ENCODE results near the gene FBXO47.
A peak's percentile ranks its signal among the peaks of the same experiment; 100 is the strongest.

Gene FBXO47, protein sequence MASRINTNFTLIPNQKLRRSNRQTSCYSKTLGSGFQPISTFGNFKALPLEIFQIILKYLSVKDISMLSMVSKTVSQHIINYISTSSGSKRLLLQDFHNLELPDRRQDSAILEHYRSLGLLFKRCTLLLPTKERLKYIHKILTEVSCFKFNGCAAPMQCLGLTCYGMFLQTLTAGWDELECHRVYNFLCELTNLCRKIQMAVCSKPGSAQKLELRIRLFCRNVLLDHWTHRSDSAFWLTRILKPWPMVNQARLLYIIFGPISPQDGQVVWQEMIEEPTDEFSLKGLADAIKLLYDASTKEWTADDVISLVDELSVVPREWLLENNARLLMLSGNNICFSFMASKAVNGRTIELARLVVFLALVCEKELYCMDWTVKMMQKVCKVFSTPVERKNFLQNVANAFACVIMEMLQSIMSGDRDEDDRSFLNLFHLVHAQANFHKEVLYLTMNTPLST

DNA sequence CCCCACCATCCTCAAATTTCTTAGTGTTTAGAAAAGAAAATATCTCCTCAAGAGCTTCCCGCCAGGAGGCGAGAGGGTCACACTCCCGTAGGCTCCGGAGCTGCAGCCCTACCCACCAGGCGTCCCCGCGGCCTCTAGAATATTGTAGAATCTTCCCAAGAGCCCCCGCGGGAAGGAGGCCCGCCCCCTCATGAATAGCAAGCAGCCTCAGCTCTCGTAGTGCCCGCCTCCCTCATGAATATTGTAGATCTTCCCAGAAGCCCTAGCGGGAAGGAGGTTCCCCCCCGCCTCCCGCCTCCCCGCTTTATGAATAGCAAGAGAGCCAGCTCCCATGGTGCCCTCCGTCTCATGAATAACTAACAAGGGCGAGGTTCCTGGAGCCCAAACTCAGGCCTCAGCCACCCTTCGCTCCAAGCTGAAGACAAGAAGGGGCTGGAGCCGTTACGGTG is at the start of gene FBXO47:
Gene FBXO47 (minus strand): TSS at position 114 of the 449 bp plus-strand sequence. CDS start 4,378 bp downstream, outside the sequence.
- DNase-seq = peak; percentile 13

DNA sequence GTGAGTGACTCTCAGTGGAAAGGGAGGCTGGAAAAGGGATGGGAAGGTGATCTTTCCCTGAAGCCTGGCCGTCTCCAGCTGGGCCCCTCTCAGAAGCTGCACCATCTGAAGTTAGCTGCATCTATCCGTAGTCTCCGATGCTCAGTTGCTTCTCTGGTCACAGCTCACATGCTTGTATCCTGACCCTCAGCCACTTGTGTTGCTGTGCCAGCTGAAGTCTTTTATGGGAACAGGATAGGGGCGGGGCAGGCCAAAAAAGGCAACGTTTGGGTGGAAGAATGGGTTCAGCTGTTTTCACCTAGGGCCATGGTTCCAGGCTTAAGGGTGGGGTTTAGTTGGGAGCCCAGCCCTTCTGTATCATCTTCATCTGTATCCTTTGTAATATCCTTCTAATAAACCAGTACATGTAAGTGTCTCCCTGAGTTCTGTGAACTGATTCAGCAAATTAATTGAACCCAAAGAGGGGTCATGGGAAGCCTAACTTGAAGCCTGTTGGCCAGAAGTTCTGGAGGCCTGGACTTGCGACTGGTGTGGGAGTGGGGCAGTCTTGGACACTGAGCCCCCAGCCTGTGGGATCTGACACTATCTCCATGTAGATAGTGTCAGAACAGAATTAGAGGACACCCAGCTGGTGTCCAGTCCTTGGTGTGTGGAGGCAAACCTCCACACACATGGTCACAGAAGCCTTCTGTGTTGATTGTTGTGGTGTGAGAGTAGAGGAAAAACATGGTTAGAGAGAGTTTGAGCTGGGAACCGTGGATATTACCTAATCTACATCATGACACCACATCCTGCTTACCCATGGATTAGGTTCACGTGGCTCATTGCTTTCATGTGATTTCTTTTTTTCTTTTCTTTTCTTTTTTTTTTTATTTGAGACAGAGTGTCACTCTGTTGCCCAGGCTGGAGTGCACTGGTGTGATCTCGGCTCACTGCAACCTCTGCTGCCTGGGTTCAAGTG is 49.3 kb upstream of the FBXO47 start:
- no peak for DNase-seq

DNA sequence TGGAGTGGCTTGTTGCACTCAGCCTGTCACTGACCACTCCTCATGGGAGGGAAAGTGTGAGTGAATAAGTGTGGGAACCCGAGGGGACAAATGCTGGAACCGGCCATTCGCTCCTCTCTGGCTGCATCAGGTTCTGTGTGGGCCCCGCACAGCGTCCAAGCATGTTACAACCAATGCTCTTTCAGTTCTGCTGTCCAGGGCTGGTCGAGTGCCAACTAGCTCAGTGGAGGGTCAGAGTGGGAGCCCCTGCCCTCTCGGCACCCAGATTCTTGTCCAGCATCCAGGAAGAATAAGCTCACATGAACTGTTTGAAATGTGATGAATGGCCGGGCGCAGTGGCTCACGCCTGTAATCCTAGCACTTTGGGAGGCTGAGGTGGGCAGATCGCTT is 48.3 kb upstream of the FBXO47 start:
- DNase-seq = no peak

DNA sequence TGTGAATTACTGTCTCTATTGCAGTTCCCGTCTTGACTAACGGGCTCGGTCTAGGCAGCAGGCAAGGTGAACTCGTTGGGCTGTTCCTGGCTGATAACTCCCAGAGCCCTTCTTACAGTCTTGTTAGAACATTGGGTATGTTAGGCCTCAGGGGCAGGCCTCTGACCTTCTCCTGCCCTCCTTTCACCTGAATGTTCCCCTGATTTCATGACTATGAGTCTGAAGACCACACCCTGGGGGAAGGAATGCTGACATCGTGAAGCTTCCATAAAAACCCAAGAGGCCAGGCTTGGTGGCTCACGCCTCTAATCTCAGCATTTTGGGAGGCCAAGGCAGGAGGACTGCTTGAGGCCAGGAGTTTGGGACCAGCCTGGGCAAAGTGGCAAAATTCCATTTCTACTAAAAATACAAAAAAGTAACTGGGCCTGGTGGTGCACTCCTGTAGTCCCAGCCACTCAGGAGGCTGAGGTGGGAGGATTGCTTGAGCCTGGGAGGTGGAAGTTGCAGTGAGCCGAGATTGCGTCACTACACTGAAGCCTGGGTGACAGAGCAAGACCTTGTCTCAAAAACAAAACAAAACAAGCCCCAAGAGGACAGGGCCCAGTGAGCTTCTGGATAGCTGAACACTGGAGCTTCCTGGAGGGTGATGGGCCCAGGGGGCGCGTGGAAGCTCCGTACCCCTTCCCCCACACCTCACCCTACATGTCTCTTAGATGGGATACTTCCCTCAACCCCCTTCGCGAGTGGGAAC is 47.8 kb upstream of the FBXO47 start:
- DNase-seq = no peak

DNA sequence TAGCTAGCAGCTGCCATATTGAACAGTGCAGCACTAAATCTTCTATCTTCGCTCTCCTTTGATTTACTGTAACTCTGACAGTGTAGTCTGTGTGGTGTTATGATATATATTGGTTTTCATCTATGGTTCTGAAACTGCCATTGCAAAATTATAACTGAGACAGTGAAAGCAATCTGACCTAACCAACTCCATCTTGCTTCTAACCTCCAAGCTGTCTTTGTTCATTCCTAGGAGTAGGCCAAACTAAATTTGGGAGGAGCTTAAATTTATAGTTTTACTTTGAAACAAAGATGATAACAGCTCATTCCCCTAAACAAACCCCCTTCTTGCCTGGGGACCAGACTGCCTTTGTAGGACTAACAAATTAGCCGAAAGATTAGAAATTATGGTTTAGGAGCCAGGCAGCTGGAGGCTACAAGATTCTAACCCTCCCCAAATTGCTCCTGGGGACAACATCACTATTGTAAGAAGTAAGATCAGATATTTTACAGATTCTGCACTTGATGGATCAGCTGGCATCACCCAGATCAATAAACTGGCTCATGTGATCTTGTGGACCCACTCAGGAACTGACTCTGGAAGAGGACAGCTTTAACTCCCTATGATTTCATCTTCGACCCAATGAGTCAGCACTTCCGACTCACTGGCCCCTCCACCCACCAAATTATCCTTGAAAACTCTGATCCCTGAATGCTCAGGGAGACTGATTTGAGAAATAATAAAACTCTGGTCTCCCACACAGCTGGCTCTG is 47.0 kb upstream of the FBXO47 start:
- no peak for DNase-seq

DNA sequence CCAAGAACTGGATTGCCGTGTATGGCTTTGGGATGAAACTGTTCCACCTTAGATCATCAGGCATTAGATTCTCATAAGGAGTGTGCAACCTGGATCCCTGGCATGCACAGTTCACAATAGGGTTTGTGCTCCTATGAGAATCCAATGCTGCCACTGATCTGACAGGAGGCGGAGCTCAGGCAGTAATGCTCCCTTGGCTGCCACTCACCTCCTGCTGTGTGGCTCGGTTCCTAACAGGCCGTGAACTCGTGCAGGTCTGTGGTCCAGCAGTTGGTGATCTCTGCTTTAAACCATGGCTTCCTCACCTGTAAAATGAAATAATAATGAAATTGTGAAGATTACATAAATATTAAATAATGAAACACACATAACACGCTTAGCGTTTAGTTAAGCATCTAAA is 45.5 kb upstream of the FBXO47 start:
- no peak for DNase-seq

DNA sequence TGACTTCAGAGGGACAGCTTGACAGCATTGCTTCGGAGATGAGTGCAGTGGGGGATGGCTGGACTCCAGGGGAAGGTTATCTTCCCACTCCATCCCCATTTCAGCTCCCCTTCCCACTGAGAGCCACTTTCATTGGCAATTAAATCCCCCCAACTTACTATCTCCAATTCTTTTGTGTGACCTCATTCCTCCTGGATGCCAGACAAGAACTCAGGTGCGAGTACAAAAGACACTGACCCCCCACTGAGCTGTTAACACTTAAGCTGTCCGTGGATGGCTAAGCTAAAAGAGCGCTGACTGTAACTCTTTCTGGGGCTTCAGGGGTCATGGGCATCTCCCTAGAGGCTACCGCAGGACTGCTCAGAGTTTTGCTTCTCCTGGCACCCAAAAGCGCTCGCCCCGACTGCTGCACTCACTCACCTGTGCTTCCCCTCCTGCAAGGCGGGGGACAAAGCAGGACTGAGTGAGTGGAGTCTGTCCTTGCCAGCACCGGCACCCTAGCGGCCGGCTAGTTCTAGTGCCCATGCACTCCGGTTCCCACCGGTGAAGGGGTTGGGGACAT is 44.8 kb upstream of the FBXO47 start:
- DNase-seq = peak; percentile 13

DNA sequence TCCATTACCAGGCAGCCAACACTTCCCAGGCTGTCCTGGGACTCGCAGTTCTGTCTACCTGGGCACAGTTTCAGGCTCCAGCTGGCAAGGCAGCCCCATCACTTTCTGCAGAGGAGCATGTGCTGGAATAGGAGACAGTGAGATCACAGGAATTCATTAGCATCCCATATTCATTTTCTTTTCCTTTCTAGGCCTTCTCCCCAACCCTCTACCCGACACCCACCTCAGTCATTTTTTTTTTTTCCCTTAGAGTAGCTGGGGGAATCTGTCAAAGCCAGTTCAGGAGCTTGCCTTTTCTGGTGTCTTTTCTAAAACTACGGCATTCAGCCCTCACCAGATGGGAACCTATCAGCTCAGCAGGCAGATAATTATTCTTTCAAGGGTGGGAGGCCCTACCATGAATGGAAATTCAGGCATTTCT is 42.4 kb upstream of the FBXO47 start:
- DNase-seq = no peak

DNA sequence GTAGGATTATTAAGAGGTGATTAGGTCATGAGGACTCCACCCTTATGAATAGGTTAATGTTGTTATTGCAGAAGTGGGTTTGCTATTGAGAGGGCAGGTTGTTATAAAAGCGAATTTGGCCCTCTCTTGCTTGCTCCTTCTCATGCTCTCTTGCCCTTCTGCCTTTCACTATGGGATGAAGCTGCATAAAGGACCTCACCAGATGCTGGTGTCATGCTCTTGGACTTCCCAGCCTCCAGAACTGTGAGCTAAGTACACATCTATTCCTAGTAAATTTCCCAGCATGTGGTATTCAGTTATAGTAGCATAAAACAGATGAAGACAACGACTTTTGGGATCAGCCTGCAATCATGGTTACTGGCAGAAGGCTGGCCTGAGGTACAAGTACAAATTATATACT is 41.4 kb upstream of the FBXO47 start:
- no peak for DNase-seq

DNA sequence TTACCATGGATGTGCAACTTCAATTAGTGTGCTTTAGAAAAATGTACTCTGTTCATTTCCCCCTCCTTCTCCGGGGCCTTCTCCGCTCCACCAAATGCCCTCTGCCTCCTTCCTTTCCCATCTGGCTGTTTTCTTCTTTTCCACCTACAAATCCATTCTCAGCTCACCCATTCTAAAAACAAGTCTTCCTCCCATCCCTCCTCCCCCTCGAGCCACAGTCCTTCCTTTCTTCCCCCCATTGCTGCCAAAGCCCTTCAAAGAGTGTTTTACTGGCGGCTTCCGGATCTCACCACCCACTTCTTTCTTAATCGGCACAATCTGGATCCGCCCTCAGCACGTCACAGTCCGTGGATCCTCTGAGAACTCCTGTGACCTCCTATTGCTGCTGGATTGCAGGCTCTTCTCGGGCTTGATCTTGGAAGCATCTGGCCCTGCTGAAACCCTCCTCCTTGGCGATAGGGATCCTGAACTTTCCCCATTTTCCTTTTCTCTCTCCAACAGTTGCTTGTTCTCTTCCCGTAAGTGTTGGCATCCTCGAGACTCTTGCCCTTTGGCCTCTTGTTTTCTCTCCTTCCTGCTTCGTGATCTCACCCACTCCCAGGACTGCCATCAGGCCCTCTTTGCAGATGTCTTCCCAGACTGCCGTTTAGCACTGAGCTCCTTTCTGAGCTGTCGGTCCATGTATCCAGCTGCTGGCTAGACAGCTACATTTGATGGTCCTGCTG is 36.0 kb upstream of the FBXO47 start:
- peak; percentile 39 for DNase-seq

DNA sequence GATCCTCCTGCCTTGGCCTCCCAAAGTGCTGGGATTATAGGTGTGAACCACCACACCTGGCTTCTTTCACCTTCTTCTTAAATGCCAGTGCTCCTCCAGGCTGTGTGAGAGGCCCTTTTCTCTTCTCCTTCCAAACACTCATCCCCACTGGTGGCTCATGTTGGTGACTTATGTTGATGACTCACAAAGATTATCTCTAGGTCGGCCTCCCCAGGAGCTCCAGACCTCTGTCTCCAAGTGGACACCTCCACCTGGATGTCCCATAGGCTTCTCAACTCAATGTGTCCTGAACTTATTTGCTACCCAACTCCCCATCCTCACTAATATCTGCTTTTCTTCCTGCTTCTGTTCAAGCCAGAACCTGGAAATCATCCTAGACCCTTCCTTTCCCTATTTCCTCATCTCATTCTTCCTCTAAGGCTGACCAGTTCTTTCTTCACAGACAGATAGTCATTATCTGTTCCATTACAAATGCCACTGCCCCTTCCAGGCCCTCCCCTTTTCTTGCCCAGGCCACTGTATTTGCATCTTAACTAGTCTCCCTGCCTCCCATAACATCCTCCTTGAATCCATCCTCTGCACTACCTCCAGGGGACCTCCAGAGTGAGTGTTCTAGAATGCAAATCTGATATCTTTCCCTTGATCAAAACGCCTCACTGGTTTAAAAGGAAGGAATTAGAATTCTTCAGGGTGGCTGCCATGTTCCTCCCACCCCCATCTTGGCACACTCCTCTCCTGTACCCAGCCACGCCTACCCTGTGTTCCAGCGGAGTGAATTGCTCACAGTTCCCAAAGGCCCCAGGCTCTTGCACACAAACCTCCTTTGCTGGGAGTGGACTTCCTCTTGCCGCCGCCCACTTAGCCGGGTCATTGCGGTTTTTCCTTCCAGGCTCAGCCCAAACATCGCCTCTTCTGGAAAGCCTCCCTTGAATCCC is 34.8 kb upstream of the FBXO47 start:
- no peak for DNase-seq

DNA sequence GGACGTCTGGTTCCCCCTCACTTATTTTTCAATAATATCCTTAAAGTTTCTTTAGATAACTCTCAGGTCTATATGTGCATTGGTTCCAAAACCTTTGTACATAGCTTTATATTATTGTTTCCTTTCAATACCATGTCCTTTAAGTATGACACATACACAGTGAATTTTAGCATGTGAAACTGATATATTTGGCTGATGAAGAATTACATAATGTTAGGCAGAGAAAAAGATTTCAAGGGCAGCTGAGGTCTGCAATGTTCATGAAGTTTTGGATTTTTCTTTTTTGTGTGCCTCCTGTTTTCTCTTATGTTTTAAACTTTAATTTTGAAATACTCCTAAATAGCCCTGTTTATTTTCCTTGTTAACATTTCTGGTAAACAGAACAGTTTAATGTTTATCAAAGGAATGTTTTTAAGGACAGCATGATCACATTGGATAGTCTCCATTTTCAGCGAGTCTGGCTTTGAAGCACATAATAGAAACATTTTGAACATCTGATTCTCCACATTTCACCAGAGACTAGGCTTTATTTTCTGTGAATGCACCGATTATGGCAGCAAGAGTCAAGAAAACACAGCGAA is 32.9 kb upstream of the FBXO47 start:
- no peak for DNase-seq

DNA sequence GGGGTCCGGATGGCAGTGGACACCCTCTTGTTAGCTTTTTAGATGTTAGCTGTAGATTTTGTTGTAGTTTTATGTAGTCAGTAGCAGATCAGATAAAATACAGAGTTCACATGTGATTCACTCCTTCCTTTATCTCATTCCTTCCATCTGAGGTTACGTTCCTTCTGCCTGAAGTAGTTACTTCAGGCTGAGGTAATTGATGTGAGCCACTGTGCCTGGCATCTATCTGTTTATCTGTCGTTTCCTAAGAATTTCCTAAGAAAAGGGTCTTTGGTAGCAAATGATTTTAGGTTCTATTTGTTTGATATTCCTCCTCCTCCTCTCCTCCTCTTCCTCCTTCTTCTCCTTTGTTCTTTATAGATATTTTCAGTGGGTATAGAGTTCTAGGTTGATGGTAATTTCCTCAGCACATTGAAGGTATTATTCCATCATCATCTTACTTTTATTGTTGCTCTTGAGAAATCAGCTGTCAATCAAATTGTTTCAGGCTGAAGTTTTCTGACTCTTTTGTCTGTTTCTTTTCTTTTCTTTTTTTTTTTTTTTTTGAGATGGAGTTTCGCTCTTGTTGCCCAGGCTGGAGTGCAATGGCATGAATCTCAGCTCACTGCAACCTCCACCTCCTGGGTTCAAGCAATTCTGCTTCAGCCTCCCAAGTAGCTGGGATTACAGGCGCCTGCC is 29.6 kb upstream of the FBXO47 start:
- no peak for DNase-seq

DNA sequence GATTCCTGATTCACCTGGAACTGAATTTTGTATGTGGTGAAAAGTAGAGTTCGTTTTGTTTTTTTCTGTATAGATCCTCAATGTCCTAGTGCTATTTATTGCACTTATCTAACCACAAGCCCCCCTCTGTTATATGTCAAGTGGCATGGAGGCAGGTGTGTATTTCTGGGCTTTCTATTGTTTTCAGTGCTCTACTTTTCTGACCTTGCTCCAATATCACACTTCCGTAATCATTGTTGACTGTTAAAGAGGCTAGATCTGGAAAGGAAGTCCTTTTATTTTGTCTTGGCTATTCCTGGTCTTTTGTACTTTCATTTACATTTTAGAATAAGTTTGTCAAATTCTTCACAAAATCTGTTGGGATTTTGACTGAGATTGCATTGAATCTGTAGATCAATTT is 26.8 kb upstream of the FBXO47 start:
- DNase-seq = no peak

DNA sequence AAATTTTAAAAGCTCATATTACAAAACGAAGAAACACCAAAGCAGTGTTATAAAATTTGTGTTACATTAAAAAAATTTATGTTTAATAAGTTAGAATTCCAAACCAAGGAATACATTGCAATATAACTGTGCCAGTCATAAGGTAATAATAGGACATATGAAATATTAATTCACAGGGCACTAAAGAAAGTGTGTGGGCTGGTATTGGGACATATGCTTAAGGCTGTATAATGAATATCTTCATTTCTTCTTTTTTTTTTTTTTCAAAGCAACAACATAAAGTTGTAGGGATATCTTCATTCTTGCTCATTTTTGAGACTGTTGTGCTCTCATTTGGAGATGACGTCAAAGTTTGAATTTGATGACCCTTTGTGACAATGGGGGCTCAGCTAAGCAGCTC is 17.5 kb upstream of the FBXO47 start:
- no peak for DNase-seq

DNA sequence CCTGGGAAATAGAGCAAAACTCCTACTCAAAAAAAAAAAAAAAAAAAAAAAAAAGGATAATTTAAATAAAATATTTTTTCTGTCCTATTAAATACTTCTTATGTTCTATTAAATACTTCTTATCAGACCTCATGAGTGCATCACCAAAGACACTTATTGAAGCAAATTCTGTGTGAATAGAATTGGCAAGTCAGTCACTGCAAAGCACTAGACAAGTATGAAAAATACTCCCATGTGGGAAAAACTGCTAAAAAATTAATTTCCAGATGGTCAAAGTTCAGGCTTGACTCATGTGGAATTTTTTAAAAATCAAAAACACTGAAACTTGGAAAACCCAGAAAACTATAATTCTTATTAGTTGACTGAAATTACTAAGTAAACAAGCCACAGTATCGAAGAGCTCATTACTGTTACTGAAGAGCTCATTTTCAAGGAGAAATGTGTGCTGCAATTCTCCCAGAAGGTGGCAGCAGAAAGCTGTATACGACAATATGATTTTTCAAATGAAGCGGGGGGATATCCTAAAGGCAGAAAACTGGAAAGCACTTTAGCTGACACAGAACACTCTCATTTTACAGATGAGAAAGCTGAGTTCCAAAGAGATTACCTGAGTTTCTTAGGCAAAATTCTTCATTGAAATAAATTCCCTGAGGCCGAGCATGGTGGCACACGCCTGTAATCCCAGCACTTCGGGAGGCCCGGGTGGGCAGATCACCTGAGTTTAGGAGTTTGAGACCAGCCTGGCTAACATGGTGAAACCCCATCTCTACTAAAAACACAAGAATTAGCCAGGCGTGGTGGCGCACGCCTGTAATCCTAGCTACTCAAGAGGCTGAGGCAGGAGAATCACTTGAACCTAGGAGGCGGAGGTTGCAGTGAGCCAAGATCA is 15.9 kb upstream of the FBXO47 start:
- DNase-seq = peak; percentile 88

DNA sequence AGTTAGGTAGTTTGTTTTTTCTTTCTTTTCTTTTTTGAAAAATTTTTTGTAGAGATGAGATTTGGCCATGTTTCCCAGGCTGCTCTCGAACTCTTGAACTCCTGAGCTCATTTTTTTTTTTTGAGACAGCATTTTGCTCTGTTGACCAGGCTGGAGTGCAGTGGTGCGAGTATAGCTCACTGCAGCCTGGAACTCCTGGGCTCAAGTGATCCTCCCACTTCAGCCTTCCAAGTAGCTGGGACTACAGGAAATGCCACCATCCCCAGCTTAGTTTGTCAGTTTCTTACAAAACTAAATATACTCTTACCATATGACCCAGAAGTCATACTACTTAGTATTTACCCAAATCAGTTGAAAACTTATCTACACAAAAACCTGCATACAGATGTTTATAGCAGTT is 14.4 kb upstream of the FBXO47 start:
- peak; percentile 4 for DNase-seq

Measured in NCI-H82 (cell line).